LNCAP (cell line): Measurements from ENCODE around the gene TDRKH.

Experiments used
- TF ChIP-seq, protein P1 (sequence below): fragments of 450-650 bp; IDR thresholded peaks from 2 replicates; pipeline ENCODE4 v1.5.1; 2017; ENCODE audit warnings: mild to moderate bottlenecking

Gene TDRKH

DNA sequence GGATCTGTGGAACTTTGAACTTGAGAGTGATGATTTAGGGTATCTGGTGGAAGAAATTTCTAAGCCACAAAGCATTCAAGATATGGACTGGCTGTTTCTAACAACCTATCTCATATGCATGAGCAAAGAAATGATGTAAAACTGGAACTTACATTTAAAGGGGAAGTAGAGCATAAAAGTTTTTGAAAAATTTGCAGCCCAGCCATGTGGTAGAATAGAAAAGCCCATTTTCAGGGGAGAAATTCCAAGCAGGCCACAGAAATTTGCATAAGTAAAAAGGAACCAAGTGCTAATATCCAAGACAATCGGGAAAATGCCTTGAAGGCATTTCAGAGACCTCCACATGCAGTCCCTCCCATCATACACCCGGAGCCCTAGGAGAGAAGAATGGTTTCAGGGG lies 53.3 kb downstream of the TDRKH start:
- TF ChIP-seq, protein P1, sequence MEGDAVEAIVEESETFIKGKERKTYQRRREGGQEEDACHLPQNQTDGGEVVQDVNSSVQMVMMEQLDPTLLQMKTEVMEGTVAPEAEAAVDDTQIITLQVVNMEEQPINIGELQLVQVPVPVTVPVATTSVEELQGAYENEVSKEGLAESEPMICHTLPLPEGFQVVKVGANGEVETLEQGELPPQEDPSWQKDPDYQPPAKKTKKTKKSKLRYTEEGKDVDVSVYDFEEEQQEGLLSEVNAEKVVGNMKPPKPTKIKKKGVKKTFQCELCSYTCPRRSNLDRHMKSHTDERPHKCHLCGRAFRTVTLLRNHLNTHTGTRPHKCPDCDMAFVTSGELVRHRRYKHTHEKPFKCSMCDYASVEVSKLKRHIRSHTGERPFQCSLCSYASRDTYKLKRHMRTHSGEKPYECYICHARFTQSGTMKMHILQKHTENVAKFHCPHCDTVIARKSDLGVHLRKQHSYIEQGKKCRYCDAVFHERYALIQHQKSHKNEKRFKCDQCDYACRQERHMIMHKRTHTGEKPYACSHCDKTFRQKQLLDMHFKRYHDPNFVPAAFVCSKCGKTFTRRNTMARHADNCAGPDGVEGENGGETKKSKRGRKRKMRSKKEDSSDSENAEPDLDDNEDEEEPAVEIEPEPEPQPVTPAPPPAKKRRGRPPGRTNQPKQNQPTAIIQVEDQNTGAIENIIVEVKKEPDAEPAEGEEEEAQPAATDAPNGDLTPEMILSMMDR: no peak

DNA sequence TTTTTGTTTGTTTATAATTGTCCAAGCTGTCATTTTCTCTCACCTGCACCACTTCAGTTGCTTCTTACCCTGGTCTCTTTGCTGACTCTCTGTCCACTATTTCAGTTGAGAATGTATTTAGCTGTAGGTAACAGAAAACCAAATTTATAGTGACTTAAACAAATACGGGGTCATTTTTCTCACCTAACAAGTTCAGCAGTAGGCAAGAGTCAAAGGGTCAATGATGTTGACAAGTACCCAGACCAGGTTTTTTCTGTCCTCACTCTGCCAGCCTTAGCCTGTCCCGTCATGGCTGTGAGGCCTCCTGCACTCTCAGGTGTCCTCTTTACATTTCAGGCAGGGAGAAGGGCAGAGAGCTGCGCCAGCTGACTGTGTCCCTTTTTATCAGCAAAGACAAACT lies 57.2 kb downstream of the TDRKH start:
- TF ChIP-seq, protein P1: no peak

GRCh38 chr1:151729966-151730291 lies 60.4 kb downstream of the TDRKH start:
- TF ChIP-seq, protein P1: no peak

GRCh38 chr1:151729157-151729965 lies 60.9 kb downstream of the TDRKH start:
- TF ChIP-seq, protein P1: no peak

- TF ChIP-seq, protein P1: no peak
Observed at GRCh38 chr1:151728151-151729054, 61.9 kb downstream of the TDRKH start.

DNA sequence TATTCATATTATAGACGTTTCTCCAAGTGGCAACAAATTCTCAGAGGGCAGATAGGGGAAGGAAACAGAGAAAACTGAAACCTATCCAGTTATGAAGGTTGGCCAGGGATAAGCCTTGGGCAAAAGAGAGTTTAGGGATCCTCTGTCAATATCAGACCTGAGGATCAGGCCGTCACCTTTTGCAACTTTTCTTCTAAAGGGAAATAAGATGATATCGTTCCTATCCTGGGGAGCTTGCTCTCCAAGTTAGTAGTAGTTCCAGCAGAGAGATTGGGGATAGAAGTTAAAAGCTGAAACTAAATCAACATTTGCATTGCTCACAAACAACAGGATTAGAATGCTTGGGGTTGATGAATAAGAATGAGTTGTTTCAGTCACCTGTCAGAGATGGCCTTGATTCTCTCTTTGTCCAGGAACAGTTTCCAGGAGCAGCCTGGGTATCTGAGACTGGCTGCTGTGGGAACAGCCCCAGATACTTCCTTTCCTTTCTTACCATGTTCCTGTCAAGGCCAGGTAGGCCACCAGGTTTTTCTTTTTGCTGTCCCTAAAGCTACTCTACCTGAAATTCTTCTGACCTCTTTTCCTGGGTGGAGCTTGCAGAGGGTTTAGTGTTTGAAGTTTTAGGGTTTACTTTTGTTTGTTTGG lies 66.5 kb downstream of the TDRKH start:
- TF ChIP-seq, protein P1: no peak
